Skeletal muscle satellite cell (primary cell): ENCODE results near the gene GALNT9.
"Not testable (repeated sequence)": the region's sequence is repeated elsewhere in the genome, so short reads cannot be mapped to it uniquely, and the experiment has no call there.

ENCODE experiments used
- H3K27me3 ChIP-seq: 2 replicates; pipeline ENCODE4 v1.7.0; 2013; ENCODE audit warnings: low read length; ENCODE audit not compliant: control insufficient read depth, insufficient read depth
- H3K36me3 ChIP-seq: 2 replicates; pipeline ENCODE4 v1.7.0; 2013; ENCODE audit warnings: mild to moderate bottlenecking, control low read depth, low read length; ENCODE audit not compliant: insufficient read depth
- H3K4me1 ChIP-seq: 2 replicates; pipeline ENCODE4 v1.7.0; 2013; ENCODE audit warnings: low read length; ENCODE audit not compliant: control insufficient read depth, insufficient read depth
- H3K4me2 ChIP-seq: 2 replicates; pipeline ENCODE4 v1.7.0; 2013; ENCODE audit warnings: mild to moderate bottlenecking, low read length
- H3K4me3 ChIP-seq: 2 replicates; pipeline ENCODE4 v1.7.0; 2013; ENCODE audit warnings: low read length
- H3K9ac ChIP-seq: 2 replicates; pipeline ENCODE4 v1.7.0; 2013; ENCODE audit warnings: mild to moderate bottlenecking, low read depth, low read length, moderate library complexity
- H3K9me3 ChIP-seq: replicated peaks from 2 replicates; pipeline ENCODE4 v1.7.0; 2013; ENCODE audit warnings: mild to moderate bottlenecking, control low read depth, low read length

Gene GALNT9

DNA sequence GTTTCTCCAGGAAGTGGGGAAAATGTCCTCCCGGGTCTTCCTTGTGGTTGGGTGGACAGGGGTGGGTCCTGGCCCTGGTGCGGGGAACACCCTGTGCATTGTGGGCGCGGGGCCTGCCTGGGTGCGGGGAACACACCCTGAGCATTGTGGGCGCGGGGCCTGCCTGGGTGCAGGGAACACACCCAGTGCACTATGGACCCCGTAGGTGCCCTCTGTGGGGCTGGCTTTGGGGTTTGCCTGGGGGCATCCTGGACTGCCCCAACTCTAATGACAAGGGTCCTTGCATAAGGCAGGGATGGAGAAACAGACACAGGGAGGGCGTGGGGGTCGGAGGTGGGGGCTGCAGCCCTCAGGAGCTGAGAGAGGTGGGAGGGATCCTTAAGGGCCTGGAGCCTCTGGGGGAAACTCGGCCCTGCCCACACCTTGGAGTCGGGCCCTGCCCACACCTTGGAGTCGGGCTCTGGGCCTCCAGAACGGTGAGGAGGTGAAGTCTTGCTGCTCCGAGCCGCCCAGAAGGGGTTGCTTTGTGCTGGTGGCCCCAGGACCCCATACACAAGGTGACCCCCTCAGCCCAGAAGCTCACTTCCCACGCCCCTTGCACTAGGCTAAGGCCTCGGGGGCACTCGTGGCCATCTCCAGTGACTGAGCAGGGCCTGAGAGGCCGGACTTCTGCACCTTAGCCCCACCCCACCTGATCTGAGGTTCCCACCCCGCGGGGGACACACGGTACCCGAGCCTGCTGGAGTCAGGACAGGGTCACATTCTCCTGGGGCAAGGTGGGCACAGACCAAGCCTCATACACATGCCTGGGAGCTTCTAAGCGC lies 69.3 kb downstream of the GALNT9 start:
- no peak overlapping the region for H3K4me3 ChIP-seq
- H3K27me3 ChIP-seq: peaks cover 3% of the 10 kb centered on the region
- H3K4me2 ChIP-seq: no peak overlapping the region
- H3K4me1 ChIP-seq: no peaks in the 10 kb centered on the region
- no peaks in the 10 kb centered on the region for H3K36me3 ChIP-seq
- H3K9ac ChIP-seq: no peak overlapping the region
- no peaks in the 10 kb centered on the region for H3K9me3 ChIP-seq

DNA sequence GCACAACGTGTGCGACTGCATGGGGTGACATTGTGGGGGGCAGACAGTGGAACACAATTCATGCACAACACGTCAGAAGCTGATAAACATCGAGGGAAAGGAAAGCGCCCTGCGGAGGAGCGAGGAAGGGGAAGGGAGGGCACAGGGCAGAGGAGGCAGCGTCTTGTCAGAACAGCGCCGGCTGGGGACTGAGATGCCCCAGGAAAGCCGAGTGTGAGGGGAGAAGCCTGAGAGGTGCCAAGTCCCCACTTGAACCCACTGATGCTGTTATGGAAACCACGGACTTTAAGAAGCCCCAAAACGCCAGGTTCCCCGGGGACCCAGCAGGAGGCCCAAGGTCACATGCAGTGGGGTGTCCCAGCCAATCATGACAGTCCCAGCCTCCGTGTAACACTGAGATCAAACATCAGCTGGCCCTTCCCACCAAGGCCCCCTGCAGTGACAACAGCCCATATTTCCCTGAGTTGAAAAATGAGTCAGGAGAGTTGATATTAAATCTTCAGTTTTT lies 70.0 kb downstream of the GALNT9 start:
- Histone ChIP-seq H3K4me3 (no peak overlapping the region), H3K9ac (no peak overlapping the region), H3K4me2 (no peak overlapping the region), H3K27me3 (peaks cover 9% of the 10 kb centered on the region), H3K4me1 (no peaks in the 10 kb centered on the region), H3K9me3 (no peaks in the 10 kb centered on the region), H3K36me3 (no peaks in the 10 kb centered on the region)

DNA sequence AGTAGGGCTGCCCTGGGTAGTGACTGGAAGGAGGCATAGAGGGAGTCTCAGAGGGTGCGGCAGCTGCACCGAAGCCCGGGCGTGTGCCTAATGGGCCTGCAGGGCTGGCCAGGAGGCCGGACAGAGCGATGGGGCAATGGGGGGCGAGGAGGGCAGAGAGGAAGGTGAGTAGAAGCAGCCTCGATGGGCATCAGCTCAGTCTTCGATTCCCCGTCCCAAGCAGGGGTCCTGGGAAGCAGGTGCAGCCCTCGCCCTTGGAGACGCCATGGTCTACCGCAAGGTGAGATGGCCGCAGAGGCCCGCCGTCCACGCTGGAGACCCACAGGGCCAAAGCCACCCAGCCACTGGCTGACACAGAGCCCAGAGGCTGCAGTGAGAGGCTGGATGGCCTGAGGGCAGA lies 70.8 kb downstream of the GALNT9 start:
- Histone ChIP-seq H3K9me3 (no peaks in the 10 kb centered on the region), H3K36me3 (no peaks in the 10 kb centered on the region), H3K9ac (no peak overlapping the region), H3K27me3 (peaks cover 11% of the 10 kb centered on the region), H3K4me1 (no peaks in the 10 kb centered on the region), H3K4me3 (no peak overlapping the region), H3K4me2 (no peak overlapping the region)

DNA sequence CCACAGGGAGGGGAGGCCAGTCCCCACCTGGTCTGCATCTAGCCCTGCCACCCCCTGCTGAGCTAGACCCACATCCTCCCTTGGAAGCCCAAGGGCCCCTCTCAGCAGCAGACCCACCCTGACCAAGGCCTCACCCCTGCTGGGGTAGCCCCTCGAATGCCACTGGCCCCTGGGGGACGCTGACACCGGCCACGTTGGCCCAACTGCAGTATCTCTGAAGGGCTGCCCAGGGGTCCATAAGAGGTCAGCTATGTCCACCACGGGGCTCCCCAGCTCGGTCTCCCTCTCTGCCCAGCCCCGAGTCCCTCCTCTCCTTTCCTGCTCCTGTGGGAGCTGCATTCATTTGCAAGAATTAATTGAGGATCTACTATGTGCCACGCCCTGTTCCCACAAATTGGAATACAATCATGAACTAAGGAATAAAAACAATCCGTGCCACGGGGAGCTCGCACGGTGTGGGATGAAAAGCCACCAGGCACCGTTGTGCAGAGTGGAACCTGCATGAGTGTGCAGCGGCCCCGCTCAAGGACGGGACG lies 71.4 kb downstream of the GALNT9 start:
- no peaks in the 10 kb centered on the region for H3K9me3 ChIP-seq
- no peaks in the 10 kb centered on the region for H3K4me1 ChIP-seq
- H3K27me3 ChIP-seq: peaks cover 11% of the 10 kb centered on the region
- no peak overlapping the region for H3K9ac ChIP-seq
- H3K4me3 ChIP-seq: no peak overlapping the region
- H3K36me3 ChIP-seq: no peaks in the 10 kb centered on the region
- no peak overlapping the region for H3K4me2 ChIP-seq

DNA sequence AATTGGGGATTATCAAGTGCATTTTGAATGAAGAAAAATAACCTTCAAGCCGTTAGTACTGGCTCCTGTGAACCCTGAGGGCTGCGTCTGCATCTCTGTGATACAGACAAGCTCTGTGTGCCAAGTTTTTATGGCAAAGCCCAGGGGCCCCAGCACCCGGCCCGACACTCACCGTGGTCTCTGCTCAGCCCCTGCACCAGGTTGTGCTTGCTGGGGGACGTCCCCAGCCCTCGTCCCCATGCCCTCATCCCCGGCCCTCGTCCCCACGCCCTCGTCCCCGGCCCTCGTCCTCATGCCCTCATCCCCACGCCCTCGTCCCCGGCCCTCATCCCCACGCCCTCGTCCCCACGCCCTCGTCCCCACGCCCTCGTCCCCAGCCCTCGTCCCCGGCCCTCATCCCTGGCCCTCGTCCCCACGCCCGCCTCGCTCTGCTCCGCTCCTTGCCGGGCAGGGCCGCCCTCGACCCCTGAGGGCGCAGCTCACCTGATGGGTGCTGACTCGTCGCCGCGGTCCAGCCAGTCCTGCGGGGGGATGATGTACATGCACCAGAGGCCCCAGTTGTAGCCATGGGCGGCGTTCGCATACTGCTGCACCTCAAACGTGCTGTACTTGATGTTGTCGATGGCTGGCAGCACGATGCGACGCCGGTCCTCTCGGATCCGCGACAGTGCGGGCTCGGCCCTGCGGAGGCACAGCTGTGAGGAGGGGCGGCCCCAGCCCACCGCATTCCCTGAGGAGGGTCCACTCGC lies 72.0 kb downstream of the GALNT9 start:
- no peak overlapping the region for H3K4me2 ChIP-seq
- no peak overlapping the region for H3K4me3 ChIP-seq
- H3K36me3 ChIP-seq: no peaks in the 10 kb centered on the region
- H3K4me1 ChIP-seq: no peaks in the 10 kb centered on the region
- H3K9ac ChIP-seq: no peak overlapping the region
- no peaks in the 10 kb centered on the region for H3K9me3 ChIP-seq
- peaks cover 11% of the 10 kb centered on the region for H3K27me3 ChIP-seq

DNA sequence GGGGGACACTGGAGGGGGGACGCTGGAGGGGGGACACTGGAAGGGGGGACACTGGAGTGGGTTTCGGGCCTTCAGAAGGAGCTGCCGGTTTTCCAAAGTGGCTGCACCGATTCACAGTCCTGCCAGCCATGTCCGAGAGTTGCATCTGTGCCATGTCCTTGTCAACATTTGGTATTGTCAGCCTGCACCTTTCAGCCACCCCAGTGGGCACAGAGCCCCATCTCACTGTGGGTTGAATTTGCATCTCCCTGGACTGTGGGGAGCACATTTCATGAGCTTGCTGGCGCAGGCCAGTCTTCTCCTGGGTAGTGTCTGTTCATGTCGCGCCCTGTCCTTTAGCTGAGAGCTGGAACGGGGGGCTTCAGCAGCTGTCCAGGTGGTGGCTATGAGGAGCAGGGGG lies 72.7 kb downstream of the GALNT9 start:
- no peak overlapping the region for H3K4me3 ChIP-seq
- H3K36me3 ChIP-seq: no peaks in the 10 kb centered on the region
- no peaks in the 10 kb centered on the region for H3K9me3 ChIP-seq
- H3K27me3 ChIP-seq: peaks cover 11% of the 10 kb centered on the region
- no peak overlapping the region for H3K4me2 ChIP-seq
- H3K9ac ChIP-seq: no peak overlapping the region
- H3K4me1 ChIP-seq: no peaks in the 10 kb centered on the region

DNA sequence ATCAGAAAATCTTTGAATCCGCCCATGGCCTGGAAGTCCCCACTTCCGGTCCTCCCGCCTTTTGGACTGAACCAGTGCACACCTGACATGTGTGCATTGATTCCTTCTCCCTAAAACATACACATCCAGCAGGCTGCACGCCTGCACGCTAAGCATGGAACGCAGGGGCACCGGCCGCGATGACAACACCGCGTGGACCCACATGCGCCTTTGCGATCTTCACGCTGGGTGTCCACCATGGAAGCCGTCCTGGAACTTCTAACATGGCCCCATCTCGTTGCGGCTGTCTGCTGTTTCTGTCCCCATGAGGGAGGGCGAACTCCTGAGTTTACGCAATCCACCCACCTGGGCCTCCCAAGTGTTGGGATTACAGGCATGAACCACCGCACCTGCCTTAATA lies 73.7 kb downstream of the GALNT9 start:
- no peak overlapping the region for H3K4me2 ChIP-seq
- H3K36me3 ChIP-seq: no peaks in the 10 kb centered on the region
- no peaks in the 10 kb centered on the region for H3K9me3 ChIP-seq
- no peak overlapping the region for H3K4me3 ChIP-seq
- no peak overlapping the region for H3K9ac ChIP-seq
- no peaks in the 10 kb centered on the region for H3K4me1 ChIP-seq
- peaks cover 11% of the 10 kb centered on the region for H3K27me3 ChIP-seq

DNA sequence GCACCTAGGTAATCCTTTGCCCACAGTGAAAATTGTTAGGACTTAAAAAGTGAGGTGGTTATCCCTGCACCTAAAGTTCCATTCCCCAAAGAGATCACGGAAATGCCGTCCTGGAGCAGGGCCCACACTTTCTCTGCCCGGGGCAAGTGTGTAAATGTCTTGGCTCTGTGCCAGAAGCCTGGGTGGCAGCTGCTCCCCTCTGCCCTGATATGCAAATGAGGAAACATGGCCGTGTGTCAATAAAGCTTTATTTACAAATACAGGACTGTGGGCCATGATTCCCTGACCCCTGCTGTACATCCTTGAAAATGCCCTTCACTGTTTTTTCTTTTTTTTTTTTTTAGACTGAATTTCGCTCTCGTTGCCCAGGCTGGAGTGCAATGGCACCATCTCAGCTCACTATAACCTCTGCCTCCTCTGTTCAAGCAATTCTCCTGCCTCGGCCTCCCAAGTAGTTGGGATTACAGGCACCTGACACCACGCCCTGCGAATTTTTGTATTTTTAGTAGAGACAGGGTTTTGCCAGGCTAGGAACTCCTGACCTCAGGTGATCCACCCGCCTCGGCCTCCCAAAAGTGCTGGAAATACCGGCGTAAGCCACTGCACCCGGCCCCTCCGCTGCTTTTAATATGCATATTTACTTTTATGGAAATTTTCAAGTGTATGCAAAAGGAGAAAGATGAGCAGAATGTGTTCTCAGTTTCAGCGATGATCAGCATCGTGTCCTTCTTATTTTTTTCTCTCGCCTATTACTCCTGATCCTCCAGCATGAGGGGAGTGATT lies 75.5 kb downstream of the GALNT9 start:
- no peak overlapping the region for H3K4me2 ChIP-seq
- no peak overlapping the region for H3K4me3 ChIP-seq
- no peaks in the 10 kb centered on the region for H3K9me3 ChIP-seq
- peaks cover 21% of the 10 kb centered on the region for H3K27me3 ChIP-seq
- H3K4me1 ChIP-seq: no peaks in the 10 kb centered on the region
- no peaks in the 10 kb centered on the region for H3K36me3 ChIP-seq
- H3K9ac ChIP-seq: no peak overlapping the region

DNA sequence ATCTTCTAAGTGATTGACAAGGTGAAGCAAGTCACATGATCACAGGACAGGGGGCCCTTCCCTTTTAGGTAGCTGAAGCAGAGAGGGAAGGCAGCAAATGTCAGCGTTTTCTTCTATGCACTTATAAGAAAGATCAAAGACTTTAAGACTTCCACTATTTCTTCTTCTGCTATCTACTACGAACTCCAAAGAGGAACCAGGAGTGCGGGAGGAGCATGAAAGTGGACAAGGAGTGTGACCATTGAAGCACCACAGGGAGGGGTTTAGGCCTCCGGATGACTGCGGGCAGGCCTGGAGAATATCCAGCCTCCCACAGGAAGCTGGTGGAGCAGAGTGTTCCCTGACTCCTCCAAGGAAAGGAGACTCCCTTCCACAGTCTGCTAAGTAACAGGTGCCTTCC lies 76.4 kb downstream of the GALNT9 start:
- not testable (repeated sequence) for H3K9ac ChIP-seq, H3K4me1 ChIP-seq, H3K4me3 ChIP-seq, H3K9me3 ChIP-seq, H3K4me2 ChIP-seq, H3K36me3 ChIP-seq
- H3K27me3 ChIP-seq: peaks cover 29% of the 10 kb centered on the region

DNA sequence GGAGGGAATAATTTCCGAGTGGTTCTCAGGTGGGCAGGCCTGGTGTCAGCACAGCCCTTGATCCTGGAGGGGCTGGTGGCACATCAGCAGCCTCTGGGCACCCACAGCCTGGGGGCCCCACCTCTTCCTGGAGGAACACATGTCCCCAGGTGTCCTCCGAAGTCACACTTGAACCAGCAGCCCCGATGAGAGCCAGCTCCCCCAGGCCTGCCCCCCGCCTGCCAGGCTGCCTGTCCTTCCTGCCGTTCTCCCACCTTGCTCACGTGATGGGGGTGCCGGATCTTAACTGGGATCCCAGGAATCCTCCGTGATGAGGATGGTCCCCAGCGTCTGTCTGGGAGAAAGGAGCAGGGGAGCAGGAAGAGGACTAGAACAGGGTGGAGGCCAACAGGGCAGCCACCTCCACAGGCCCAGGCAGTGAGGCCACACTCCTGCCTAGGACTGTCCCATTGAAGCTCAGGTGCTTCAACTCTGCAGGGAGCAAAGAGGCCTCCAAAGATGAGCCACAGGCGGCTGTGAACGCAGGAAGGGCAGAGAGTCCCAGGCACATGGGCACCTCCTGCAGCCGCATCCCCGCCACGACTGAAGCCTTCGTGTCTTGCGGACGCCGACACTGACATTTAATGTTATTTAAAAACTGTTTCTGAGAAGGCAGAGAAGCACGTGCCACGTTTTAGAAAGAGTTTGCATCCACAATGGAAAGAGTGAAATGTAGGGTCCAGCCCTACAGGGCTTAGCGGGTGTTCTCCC lies 77.5 kb downstream of the GALNT9 start:
- H3K4me1 ChIP-seq: no peaks in the 10 kb centered on the region
- no peaks in the 10 kb centered on the region for H3K36me3 ChIP-seq
- H3K9ac ChIP-seq: no peak overlapping the region
- H3K27me3 ChIP-seq: peaks cover 31% of the 10 kb centered on the region
- H3K4me2 ChIP-seq: no peak overlapping the region
- no peak overlapping the region for H3K4me3 ChIP-seq
- no peaks in the 10 kb centered on the region for H3K9me3 ChIP-seq
